Activated naive CD4-positive, alpha-beta T cell treated with anti-CD3 and anti-CD28 coated beads for 36 hours (primary cell): ENCODE measurements around the gene DNAI4. TPM values are rescaled to one million over a fixed set of nuclear protein-coding genes. Genes with fewer than 3 reads are reported as not detected.
A peak's percentile ranks its signal among the peaks of the same experiment; 100 is the strongest.
"Not testable (repeated sequence)": the region's sequence is repeated elsewhere in the genome, so short reads cannot be mapped to it uniquely, and the experiment has no call there.

ENCODE experiments used
- CTCF ChIA-PET: fragments of 350-600 bp; sonication (Branson Sonifier 250); formaldehyde crosslinking; loops from one replicate; lab custom pipeline; 2021; ENCODE audit warnings: antibody characterized with exemption; lab: Charles Lee
- DNase-seq: peaks from one replicate; pipeline ENCODE4 v3.0.0-alpha.2; 2020
- H3K27ac Mint-ChIP-seq: one replicate; pipeline ENCODE4 v1.8.0; 2021; ENCODE audit warnings: mild to moderate bottlenecking, mixed read lengths
- H3K27me3 Mint-ChIP-seq: one replicate; pipeline ENCODE4 v1.8.0; 2021; ENCODE audit warnings: low read depth, mixed read lengths
- H3K36me3 Mint-ChIP-seq: one replicate; pipeline ENCODE4 v1.8.0; 2021; ENCODE audit warnings: low read depth, mixed read lengths
- H3K4me1 Mint-ChIP-seq: one replicate; pipeline ENCODE4 v1.8.0; 2021; ENCODE audit warnings: low read depth, mixed read lengths
- H3K4me3 Mint-ChIP-seq: one replicate; pipeline ENCODE4 v1.8.0; 2021; ENCODE audit warnings: mild to moderate bottlenecking, moderate library complexity, mixed read lengths
- H3K9me3 Mint-ChIP-seq: one replicate; pipeline ENCODE4 v1.8.0; 2021; ENCODE audit warnings: mixed read lengths
- intact Hi-C: fragments of 100-400 bp; cut with micrococcal nuclease; formaldehyde crosslinking; loops from one replicate; pipeline ENCODE4 v1.15.1; 2023
- total RNA-seq, 2 experiments: library from RNA; stranded (reverse); gene quantifications; one replicate each; pipeline ENCODE4 v1.2.3, GENCODE V29; 2021

The DNAI4 gene
- total RNA-seq, 2 experiments from 2014 or later: 0.83 to 1.5 TPM

DNA sequence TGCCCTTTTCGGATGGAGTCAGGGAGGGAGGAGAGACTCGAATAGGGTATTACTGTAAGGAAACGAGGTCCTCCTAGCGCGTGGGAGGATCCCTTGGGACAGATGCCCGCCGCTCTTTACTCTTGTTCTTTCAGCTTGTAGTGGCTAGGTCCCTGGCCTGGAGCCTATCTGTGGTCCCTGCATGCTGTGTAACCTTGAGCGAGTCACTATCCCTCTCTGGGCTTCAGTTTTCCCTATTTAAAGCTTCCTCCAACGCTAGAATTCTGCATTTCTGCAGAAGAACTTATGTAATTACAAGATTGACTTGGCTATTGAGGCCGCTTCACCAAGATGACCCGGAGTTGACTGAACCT is 878 bp upstream of the DNAI4 start:
- Mint-ChIP-seq H3K27me3 (no peaks in the 10 kb centered on the region), H3K9me3 (no peaks in the 10 kb centered on the region), H3K4me3 (peak overlapping the region; percentile 92), H3K36me3 (peaks cover 4% of the 10 kb centered on the region), H3K4me1 (peaks cover 50% of the 10 kb centered on the region), H3K27ac (peak overlapping the region; percentile 95)
- DNase-seq: no peak
- CTCF ChIA-PET: interaction anchor here (1.2 to 1.4 kb wide), 2 partner anchors 161 to 162 kb away, joined by 3 to 4 read pairs; no protein-coding TSS in a partner anchor
- intact Hi-C loops: loop anchor here (1.0 to 10.0 kb wide), 8 partner anchors 137 to 1503 kb away; partner anchors contain the start of genes GADD45A, LEPR, LEPROT and SERBP1

GRCh38 chr1:66920543-66920942 is 4.1 kb downstream of the DNAI4 start:
- CTCF ChIA-PET: interaction anchor here (1.0 kb wide), 1 partner anchor 157 kb away, joined by 3 read pairs; no protein-coding TSS in a partner anchor
- Mint-ChIP-seq H3K27ac (no peak overlapping the region), H3K36me3 (peaks cover 15% of the 10 kb centered on the region), H3K4me3 (no peak overlapping the region), H3K27me3 (no peaks in the 10 kb centered on the region), H3K4me1 (peaks cover 21% of the 10 kb centered on the region), H3K9me3 (peaks cover 5% of the 10 kb centered on the region)
- DNase-seq: no peak
- intact Hi-C loops: loop anchor here (10.0 kb wide), 1 partner anchor 486 kb away; no protein-coding TSS in a partner anchor

- Mint-ChIP-seq H3K4me1 (peaks cover 21% of the 10 kb centered on the region), H3K9me3 (peaks cover 5% of the 10 kb centered on the region), H3K4me3 (no peak overlapping the region), H3K27me3 (no peaks in the 10 kb centered on the region), H3K36me3 (peaks cover 15% of the 10 kb centered on the region), H3K27ac (no peak overlapping the region)
- intact Hi-C loops: loop anchor here (10.0 kb wide), 1 partner anchor 485 kb away; no protein-coding TSS in a partner anchor
- no peak for DNase-seq
- CTCF ChIA-PET: interaction anchor here (0.6 to 1.0 kb wide), 2 partner anchors 156 to 230 kb away, joined by 3 read pairs; no protein-coding TSS in a partner anchor
Observed at GRCh38 chr1:66919828-66920227, 4.8 kb downstream of the DNAI4 start.

GRCh38 chr1:66919063-66919462 is 5.6 kb downstream of the DNAI4 start:
- Mint-ChIP-seq H3K4me1 (peaks cover 21% of the 10 kb centered on the region), H3K4me3 (no peak overlapping the region), H3K27me3 (no peaks in the 10 kb centered on the region), H3K36me3 (peaks cover 15% of the 10 kb centered on the region), H3K27ac (no peak overlapping the region), H3K9me3 (peaks cover 5% of the 10 kb centered on the region)
- CTCF ChIA-PET: interaction anchor here (0.6 kb wide), 1 partner anchor 116 kb away, joined by 5 read pairs; no protein-coding TSS in a partner anchor
- no peak for DNase-seq
- intact Hi-C loops: no loop called here

DNA sequence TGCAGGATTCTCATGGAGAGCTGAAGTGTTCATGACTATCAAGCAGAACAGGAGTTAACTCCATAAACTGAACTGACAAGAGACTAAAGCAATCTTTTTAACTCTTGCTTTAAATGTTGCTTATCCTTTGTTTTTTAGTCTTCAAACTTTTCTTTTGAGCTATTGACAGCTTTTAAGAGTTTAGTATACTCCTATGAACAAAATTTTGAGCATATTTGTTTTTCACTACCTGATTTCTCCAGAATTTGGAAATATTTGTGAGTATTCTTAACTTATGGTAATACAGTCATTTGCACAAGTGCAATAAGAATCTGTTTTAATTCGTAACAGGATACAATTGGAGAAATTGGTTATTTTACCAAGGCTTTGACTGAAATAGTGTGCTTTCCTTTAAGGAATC is 7.2 kb downstream of the DNAI4 start:
- Mint-ChIP-seq H3K27ac (no peak overlapping the region), H3K27me3 (no peaks in the 10 kb centered on the region), H3K9me3 (peaks cover 5% of the 10 kb centered on the region), H3K4me3 (no peak overlapping the region), H3K4me1 (peaks cover 12% of the 10 kb centered on the region), H3K36me3 (peaks cover 15% of the 10 kb centered on the region)
- CTCF ChIA-PET: no interaction called here
- intact Hi-C loops: no loop called here
- no peak for DNase-seq

DNA sequence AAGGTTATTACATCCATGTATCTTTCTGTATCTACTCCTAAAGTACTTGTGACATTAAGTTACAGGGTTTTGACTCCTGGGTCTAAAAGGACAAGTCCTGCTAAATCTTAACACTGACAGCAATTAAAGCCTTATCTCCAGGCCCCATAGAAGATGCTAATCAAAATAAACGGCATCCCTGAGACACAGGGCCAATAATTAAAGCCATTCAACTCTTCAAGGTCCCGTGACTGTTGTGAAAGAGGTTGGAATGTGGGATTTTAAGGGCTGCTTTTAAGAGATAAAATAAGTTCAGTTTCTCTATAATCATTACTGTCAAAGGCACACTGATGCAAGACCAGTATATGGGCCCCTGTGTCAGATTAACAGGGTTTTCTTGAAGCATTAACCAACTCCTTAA is 8.3 kb downstream of the DNAI4 start:
- Mint-ChIP-seq H3K4me3 (no peak overlapping the region), H3K4me1 (peaks cover 6% of the 10 kb centered on the region), H3K9me3 (peaks cover 5% of the 10 kb centered on the region), H3K27ac (no peak overlapping the region), H3K36me3 (peaks cover 15% of the 10 kb centered on the region), H3K27me3 (no peaks in the 10 kb centered on the region)
- DNase-seq: no peak
- intact Hi-C loops: no loop called here
- CTCF ChIA-PET: no interaction called here

DNA sequence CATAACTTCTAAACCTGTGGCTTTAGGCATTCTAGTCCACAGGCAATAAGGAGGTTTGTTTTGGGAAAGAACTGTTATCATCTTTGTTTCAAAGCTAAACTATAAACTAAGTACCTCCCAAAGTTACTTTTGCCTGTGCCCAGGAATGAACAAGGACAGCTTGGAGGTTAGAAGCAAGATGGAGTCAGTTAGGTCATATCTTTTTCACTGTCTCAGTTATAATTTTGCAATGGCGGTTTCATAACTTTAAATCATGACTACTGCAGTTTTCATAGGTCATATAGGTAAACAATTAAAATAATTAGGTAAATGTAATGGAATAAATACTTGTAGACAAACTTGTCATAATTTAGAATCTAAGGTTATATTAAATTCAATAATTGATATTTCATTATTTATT is 9.5 kb downstream of the DNAI4 start:
- H3K4me1 Mint-ChIP-seq, H3K27ac Mint-ChIP-seq, H3K27me3 Mint-ChIP-seq, H3K4me3 Mint-ChIP-seq, H3K9me3 Mint-ChIP-seq, intact Hi-C loops, DNase-seq: not testable (repeated sequence)
- peaks cover 12% of the 10 kb centered on the region for H3K36me3 Mint-ChIP-seq
- CTCF ChIA-PET: interaction anchor here (1.1 kb wide), 1 partner anchor 149 kb away, joined by 3 read pairs; no protein-coding TSS in a partner anchor

GRCh38 chr1:66893712-66894111 is 30.9 kb downstream of the DNAI4 start:
- intact Hi-C loops: no loop called here
- no peaks in the 10 kb centered on the region for H3K27me3 Mint-ChIP-seq

DNA sequence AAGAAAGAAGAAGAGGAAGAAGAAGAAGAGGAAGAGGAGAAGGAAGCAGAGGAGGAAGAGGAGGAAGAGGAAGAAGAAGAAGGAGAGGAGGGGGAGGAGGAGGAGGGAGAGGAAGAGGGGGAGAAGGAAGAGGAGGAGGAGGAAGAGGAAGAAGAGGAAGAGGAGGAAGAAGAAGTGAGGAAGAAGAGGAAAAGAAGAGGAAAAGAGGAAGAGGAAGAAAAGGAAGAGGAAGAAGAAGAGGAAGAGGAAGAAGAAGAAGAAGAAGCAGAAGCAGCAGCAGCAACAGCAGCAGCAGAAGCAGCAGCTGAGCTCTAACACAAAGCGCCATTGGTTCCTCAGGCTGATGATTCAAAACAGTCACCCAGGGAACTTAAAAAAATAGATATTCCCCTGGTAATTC is 34.0 kb downstream of the DNAI4 start:
- CTCF ChIA-PET: no interaction called here
- DNase-seq: no peak
- Mint-ChIP-seq H3K4me1 (no peaks in the 10 kb centered on the region), H3K36me3 (no peaks in the 10 kb centered on the region), H3K9me3 (no peaks in the 10 kb centered on the region), H3K4me3 (no peak overlapping the region), H3K27me3 (no peaks in the 10 kb centered on the region), H3K27ac (no peak overlapping the region)
- intact Hi-C loops: no loop called here

More at GRCh38 chr1:66893712-66894111, 30.9 kb downstream of the DNAI4 start:
- Mint-ChIP-seq H3K36me3 (no peaks in the 10 kb centered on the region), H3K4me3 (no peak overlapping the region), H3K4me1 (no peaks in the 10 kb centered on the region), H3K27ac (no peak overlapping the region), H3K9me3 (no peaks in the 10 kb centered on the region)
- CTCF ChIA-PET: no interaction called here
- no peak for DNase-seq

GRCh38 chr1:66889030-66889429 is 35.6 kb downstream of the DNAI4 start:
- no peaks in the 10 kb centered on the region for H3K36me3 Mint-ChIP-seq
- no peaks in the 10 kb centered on the region for H3K27me3 Mint-ChIP-seq
- H3K4me3 Mint-ChIP-seq: no peak overlapping the region
- no peak overlapping the region for H3K27ac Mint-ChIP-seq
- intact Hi-C loops: no loop called here
- no peaks in the 10 kb centered on the region for H3K9me3 Mint-ChIP-seq
- no peak for DNase-seq
- no peaks in the 10 kb centered on the region for H3K4me1 Mint-ChIP-seq
- CTCF ChIA-PET: no interaction called here

- intact Hi-C loops: no loop called here
- peaks cover 13% of the 10 kb centered on the region for H3K9me3 Mint-ChIP-seq
- CTCF ChIA-PET: no interaction called here
Observed at GRCh38 chr1:66876664-66877063, 48.0 kb downstream of the DNAI4 start.

DNA sequence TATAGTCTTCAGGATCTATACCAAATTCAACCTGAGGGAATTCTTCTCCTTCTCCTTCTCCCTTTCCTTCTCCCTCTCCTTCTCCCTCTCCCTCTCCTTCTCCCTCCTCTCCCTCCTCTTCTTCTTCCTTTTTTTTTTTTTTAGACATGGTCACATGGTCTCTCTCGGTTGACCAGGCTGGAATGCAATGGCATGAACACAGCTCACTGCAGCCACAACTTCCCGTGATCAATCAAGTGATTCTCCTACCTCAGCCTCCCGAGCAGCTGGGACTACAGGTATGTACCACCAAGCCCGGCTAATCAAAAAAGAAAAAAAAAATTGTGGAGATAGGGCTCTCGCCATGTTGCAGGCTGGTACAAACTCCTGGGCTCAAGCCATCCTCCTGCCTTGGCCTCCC is 51.5 kb downstream of the DNAI4 start:
- H3K36me3 Mint-ChIP-seq: no peaks in the 10 kb centered on the region
- intact Hi-C loops: no loop called here
- H3K27me3 Mint-ChIP-seq: no peaks in the 10 kb centered on the region
- no peaks in the 10 kb centered on the region for H3K4me1 Mint-ChIP-seq
- CTCF ChIA-PET: interaction anchor here (0.6 to 1.3 kb wide), 4 partner anchors 29 to 147 kb away, joined by 3 to 7 read pairs (median 5); no protein-coding TSS in a partner anchor
- DNase-seq: no peak
- H3K9me3 Mint-ChIP-seq: no peaks in the 10 kb centered on the region
- H3K27ac Mint-ChIP-seq: no peak overlapping the region
- no peak overlapping the region for H3K4me3 Mint-ChIP-seq

More at GRCh38 chr1:66876664-66877063, 48.0 kb downstream of the DNAI4 start:
- DNase-seq: no peak
- Mint-ChIP-seq H3K27me3 (no peaks in the 10 kb centered on the region), H3K4me1 (no peaks in the 10 kb centered on the region), H3K27ac (no peak overlapping the region), H3K4me3 (no peak overlapping the region), H3K36me3 (no peaks in the 10 kb centered on the region)

DNA sequence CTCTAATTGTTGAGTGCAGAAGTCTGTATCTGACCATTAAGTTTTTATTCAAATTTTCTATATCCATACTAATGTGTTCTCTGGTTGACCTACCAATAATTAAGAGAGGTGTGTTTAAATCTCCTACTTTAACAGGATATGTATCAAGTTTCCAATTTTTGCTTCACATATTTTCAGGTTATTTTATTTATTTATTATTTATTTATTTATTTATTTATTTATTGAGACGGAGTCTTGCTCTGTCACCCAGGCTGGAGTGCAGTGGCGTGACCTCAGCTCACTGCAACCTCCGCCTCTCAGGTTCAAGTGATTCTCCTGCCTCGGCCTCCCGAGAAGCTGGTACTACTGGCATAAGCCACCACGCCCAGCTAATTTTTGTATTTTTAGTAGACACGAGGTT is 52.6 kb downstream of the DNAI4 start:
- H3K4me3 Mint-ChIP-seq, H3K27ac Mint-ChIP-seq, H3K4me1 Mint-ChIP-seq, intact Hi-C loops, DNase-seq, H3K9me3 Mint-ChIP-seq, CTCF ChIA-PET, H3K36me3 Mint-ChIP-seq, H3K27me3 Mint-ChIP-seq: not testable (repeated sequence)
